Mesenchymal stem cell (in vitro differentiated cells and primary cell): ENCODE results near the gene STX1A.
"Not testable (repeated sequence)": the region's sequence is repeated elsewhere in the genome, so short reads cannot be mapped to it uniquely, and the experiment has no call there.

Experiments used
- DNase-seq: peaks from one replicate; pipeline ENCODE4 v3.0.0-alpha.2; 2013
- H2AFZ ChIP-seq: one replicate; pipeline ENCODE4 v1.6.1; 2013; ENCODE audit warnings: low read depth, mild to moderate bottlenecking, control low read depth, inconsistent platforms, low read length, moderate library complexity
- H2AK5ac ChIP-seq: 2 replicates; pipeline ENCODE4 v1.6.1; 2013; ENCODE audit warnings: low read length, moderate library complexity, mild to moderate bottlenecking, inconsistent platforms; ENCODE audit not compliant: severe bottlenecking
- H2BK120ac ChIP-seq: one replicate; pipeline ENCODE4 v1.6.1; 2013; ENCODE audit warnings: low read depth, mild to moderate bottlenecking, inconsistent platforms, low read length, moderate library complexity
- H2BK12ac ChIP-seq, 2 experiments: one replicate each; pipeline ENCODE4 v1.6.1; 2013; ENCODE audit warnings: inconsistent platforms in 2 of 2, low read length in 2 of 2, mild to moderate bottlenecking in 2 of 2, moderate library complexity in 2 of 2, control low read depth in 1 of 2
- H2BK15ac ChIP-seq: one replicate; pipeline ENCODE4 v1.6.1; 2013; ENCODE audit warnings: mild to moderate bottlenecking, low read depth, inconsistent platforms; ENCODE audit not compliant: poor library complexity, severe bottlenecking
- H2BK5ac ChIP-seq: 2 replicates; pipeline ENCODE4 v1.6.1; 2013; ENCODE audit warnings: low read depth, mild to moderate bottlenecking, low read length, control low read depth, inconsistent platforms; ENCODE audit not compliant: poor library complexity, severe bottlenecking
- H3K14ac ChIP-seq, 2 experiments: one replicate each; pipeline ENCODE4 v1.6.1; 2013; ENCODE audit warnings: inconsistent platforms in 2 of 2, low read length in 2 of 2, control low read depth in 1 of 2, mild to moderate bottlenecking in 1 of 2, moderate library complexity in 1 of 2
- H3K18ac ChIP-seq, 2 experiments: one replicate each; pipeline ENCODE4 v1.6.1; 2013; ENCODE audit warnings: inconsistent platforms in 2 of 2, low read length in 2 of 2, control low read depth in 1 of 2, low read depth in 1 of 2, mild to moderate bottlenecking in 1 of 2
- H3K23ac ChIP-seq, 2 experiments: one replicate each; pipeline ENCODE4 v1.6.1; 2013; ENCODE audit warnings: inconsistent platforms in 2 of 2, low read length in 2 of 2, mild to moderate bottlenecking in 2 of 2, moderate library complexity in 2 of 2, control low read depth in 1 of 2
- H3K27ac ChIP-seq: 2 replicates; pipeline ENCODE4 v1.5.1; 2013; ENCODE audit warnings: mild to moderate bottlenecking, moderate library complexity, low read length, control low read depth, inconsistent platforms; ENCODE audit not compliant: poor library complexity, severe bottlenecking
- H3K27me3 ChIP-seq, 2 experiments: 2 replicates each; pipeline versions ENCODE4 v1.6.1 to v1.7.0; 2013; ENCODE audit warnings: low read length in 2 of 2, mild to moderate bottlenecking in 2 of 2, moderate library complexity in 2 of 2, control low read depth in 1 of 2, inconsistent platforms in 1 of 2; ENCODE audit not compliant: control insufficient read depth in 1 of 2, insufficient read depth in 1 of 2
- H3K36me3 ChIP-seq, 2 experiments: 2 replicates each; pipeline versions ENCODE4 v1.6.1 to v1.7.0; 2013; ENCODE audit warnings: low read length in 2 of 2, control low read depth in 1 of 2, inconsistent platforms in 1 of 2, low read depth in 1 of 2, mild to moderate bottlenecking in 1 of 2; ENCODE audit not compliant: insufficient read depth in 2 of 2, control insufficient read depth in 1 of 2
- H3K4ac ChIP-seq, 2 experiments: one replicate each; pipeline ENCODE4 v1.6.1; 2013; ENCODE audit warnings: inconsistent platforms in 2 of 2, low read length in 2 of 2, mild to moderate bottlenecking in 2 of 2, moderate library complexity in 2 of 2, control low read depth in 1 of 2, low read depth in 1 of 2
- H3K4me1 ChIP-seq: 2 replicates; pipeline ENCODE4 v1.6.1; 2013; ENCODE audit warnings: low read depth, low read length, control low read depth; ENCODE audit not compliant: control insufficient read depth, insufficient read depth
- H3K4me2 ChIP-seq: 2 replicates; pipeline ENCODE4 v1.6.1; 2013; ENCODE audit warnings: low read length, mild to moderate bottlenecking, inconsistent platforms; ENCODE audit not compliant: poor library complexity, severe bottlenecking
- H3K4me3 ChIP-seq, 2 experiments: 2 replicates each; pipeline versions ENCODE4 v1.5.1 to v1.7.0; 2013; ENCODE audit warnings: low read length in 2 of 2, mild to moderate bottlenecking in 2 of 2, control low read depth in 1 of 2, low read depth in 1 of 2; ENCODE audit not compliant: insufficient read depth in 1 of 2
- H3K79me1 ChIP-seq: replicated peaks from 2 replicates; pipeline ENCODE4 v1.6.1; 2013; ENCODE audit warnings: mild to moderate bottlenecking, control low read depth, low read length, inconsistent platforms; ENCODE audit not compliant: poor library complexity, severe bottlenecking
- H3K9ac ChIP-seq: 2 replicates; pipeline ENCODE4 v1.7.0; 2013; ENCODE audit warnings: mild to moderate bottlenecking, low read length, moderate library complexity
- H3K9me3 ChIP-seq: 2 replicates; pipeline ENCODE4 v1.7.0; 2013; ENCODE audit warnings: mild to moderate bottlenecking, low read length; ENCODE audit not compliant: control insufficient read depth
- H4K8ac ChIP-seq: one replicate; pipeline ENCODE4 v1.6.1; 2013; ENCODE audit warnings: inconsistent platforms, mild to moderate bottlenecking, low read length, moderate library complexity
- H4K91ac ChIP-seq: one replicate; pipeline ENCODE4 v1.6.1; 2013; ENCODE audit warnings: mild to moderate bottlenecking, low read length, inconsistent platforms
- WGBS: methylation state at CpG from one replicate; pipeline ENCODE4 v1.1.7; 2013; ENCODE audit warnings: mixed read lengths; 5-methylcytosine and 5-hydroxymethylcytosine counted together

The STX1A gene

DNA sequence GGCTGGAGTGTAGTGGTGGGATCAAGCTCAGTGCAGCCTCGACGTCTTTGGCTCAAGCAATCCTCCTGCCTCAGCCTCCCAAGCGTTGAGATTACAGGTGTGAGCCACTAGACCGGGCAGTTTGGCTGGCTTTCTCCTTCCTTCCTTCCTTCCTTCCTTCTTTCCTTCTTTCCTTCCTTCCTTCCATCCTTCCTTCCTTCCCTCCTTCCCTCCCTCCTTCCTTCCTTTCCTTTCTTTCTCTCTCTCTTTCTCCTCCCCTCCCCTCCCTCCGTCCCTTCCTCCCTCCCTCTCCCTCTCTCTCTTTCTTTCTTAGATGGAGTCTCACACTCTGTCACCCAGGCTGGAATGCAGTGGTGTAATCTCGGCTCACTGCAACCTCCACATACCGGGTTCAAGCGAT lies 59.5 kb downstream of the STX1A start:
- no peaks in the 10 kb centered on the region for H3K4me1 ChIP-seq
- no peaks in the 10 kb centered on the region for H3K79me1 ChIP-seq
- no peak overlapping the region for H3K9ac ChIP-seq
- no peak overlapping the region for H3K18ac ChIP-seq
- no peak overlapping the region for H3K14ac ChIP-seq
- H2BK12ac ChIP-seq, result no peak overlapping the region
- WGBS, result 79% methylated on average over 8 of the region's 8 CpGs
- DNase-seq, result no peak
- H3K23ac ChIP-seq, result no peak overlapping the region
- peaks cover 7 to 32% of the 10 kb centered on the region in 2 experiments for H3K27me3 ChIP-seq
- no peak overlapping the region for H3K4me2 ChIP-seq
- H3K27ac ChIP-seq, result no peak overlapping the region
- no peaks in the 10 kb centered on the region for H3K36me3 ChIP-seq
- no peak overlapping the region for H3K4ac ChIP-seq
- H4K8ac ChIP-seq, result no peak overlapping the region
- no peak overlapping the region for H2BK120ac ChIP-seq
- no peak overlapping the region for H2BK5ac ChIP-seq
- peaks cover 9% of the 10 kb centered on the region for H3K9me3 ChIP-seq
- H4K91ac ChIP-seq, result no peak overlapping the region
- H2AFZ ChIP-seq, result no peak overlapping the region
- H3K4me3 ChIP-seq, result no peak overlapping the region
- H2BK15ac ChIP-seq, result no peak overlapping the region
- no peak overlapping the region for H2AK5ac ChIP-seq

DNA sequence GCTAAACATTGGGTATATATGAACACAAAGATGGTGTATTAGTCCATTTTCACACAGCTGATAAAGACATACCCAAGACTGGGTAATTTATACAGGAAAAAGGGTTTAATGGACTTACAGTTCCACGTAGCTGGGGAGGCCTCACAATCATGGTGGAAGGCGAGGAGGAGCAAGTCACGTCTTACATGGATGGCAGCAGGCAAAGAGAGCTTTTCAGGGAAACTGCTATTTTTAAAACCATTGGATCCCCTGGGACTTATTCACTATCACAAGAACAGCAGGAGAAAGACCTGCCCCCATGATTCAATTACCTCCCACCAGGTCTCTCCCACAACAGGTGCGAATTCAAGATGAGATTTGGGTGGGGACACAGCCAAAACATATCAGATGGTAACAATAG lies 64.2 kb downstream of the STX1A start:
- not testable (repeated sequence) for H4K91ac ChIP-seq, H2BK15ac ChIP-seq, H3K4me1 ChIP-seq, DNase-seq, H2AK5ac ChIP-seq, H3K4ac ChIP-seq, H2BK5ac ChIP-seq, H3K4me2 ChIP-seq, H3K79me1 ChIP-seq, H3K36me3 ChIP-seq, H2BK12ac ChIP-seq, H4K8ac ChIP-seq, H3K9ac ChIP-seq, H3K23ac ChIP-seq, H2AFZ ChIP-seq, H3K14ac ChIP-seq, H3K18ac ChIP-seq, H2BK120ac ChIP-seq, H3K9me3 ChIP-seq, H3K4me3 ChIP-seq, H3K27ac ChIP-seq
- H3K27me3 ChIP-seq, result peaks cover 17 to 31% of the 10 kb centered on the region in 2 experiments
- 83% methylated on average over 3 of the region's 4 CpGs for WGBS

DNA sequence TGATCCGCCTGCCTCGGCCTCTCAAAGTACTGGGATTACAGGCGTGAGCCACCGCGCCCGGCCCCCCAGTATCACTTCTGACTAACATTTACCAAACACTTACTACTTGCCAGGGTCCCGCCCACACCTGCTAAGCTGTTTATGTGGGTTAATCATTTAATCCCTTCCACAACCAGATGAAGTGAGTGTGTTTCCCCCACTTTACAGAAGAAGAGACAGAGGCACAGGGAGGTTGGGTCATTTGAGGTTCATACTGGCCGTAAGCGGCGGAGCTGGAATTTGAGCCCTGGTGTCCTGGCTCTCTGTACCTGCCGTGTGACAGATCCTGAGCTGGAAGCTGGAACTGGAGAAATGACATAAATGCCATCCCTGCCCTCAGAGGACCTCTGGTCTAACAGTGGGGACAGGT lies 66.9 kb downstream of the STX1A start:
- H3K14ac ChIP-seq, result no peak overlapping the region
- H2BK15ac ChIP-seq, result no peak overlapping the region
- peaks cover 6% of the 10 kb centered on the region for H3K4me1 ChIP-seq
- H3K4ac ChIP-seq, result no peak overlapping the region
- no peak overlapping the region for H2AFZ ChIP-seq
- no peak for DNase-seq
- 84% methylated on average over 9 of the region's 11 CpGs for WGBS
- H3K36me3 ChIP-seq, result no peaks in the 10 kb centered on the region
- no peak overlapping the region for H2BK12ac ChIP-seq
- no peak overlapping the region for H2BK120ac ChIP-seq
- no peak overlapping the region for H3K4me2 ChIP-seq
- peaks cover 39 to 46% of the 10 kb centered on the region in 2 experiments for H3K27me3 ChIP-seq
- H2BK5ac ChIP-seq, result no peak overlapping the region
- H2AK5ac ChIP-seq, result no peak overlapping the region
- H3K18ac ChIP-seq, result no peak overlapping the region
- H4K91ac ChIP-seq, result no peak overlapping the region
- no peak overlapping the region for H3K9ac ChIP-seq
- no peak overlapping the region for H3K27ac ChIP-seq
- no peaks in the 10 kb centered on the region for H3K79me1 ChIP-seq
- no peak overlapping the region for H4K8ac ChIP-seq
- no peaks in the 10 kb centered on the region for H3K9me3 ChIP-seq
- H3K4me3 ChIP-seq, result no peak overlapping the region
- no peak overlapping the region for H3K23ac ChIP-seq

DNA sequence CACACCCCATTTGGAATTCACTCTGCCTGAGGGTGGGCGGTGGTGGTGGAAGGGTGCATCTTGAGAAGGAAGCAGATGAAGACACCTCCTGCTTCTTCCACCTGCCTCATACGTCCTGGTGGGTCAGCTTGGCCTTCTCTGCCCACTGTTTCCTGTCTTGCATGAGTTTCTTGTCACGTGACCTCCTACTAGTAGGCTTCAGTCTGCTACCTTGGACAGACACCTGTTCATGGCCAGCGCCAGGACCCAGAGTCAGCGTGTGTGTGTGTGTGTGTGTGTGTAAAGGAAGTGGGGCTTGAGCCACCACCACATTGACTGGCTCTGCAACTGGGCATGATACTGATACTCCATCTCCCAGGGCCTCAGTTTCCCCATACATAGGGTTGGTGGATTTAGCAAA lies 68.9 kb downstream of the STX1A start:
- Histone ChIP-seq H4K91ac (no peak overlapping the region), H2BK12ac (no peak overlapping the region), H3K27ac (no peak overlapping the region), H2BK5ac (no peak overlapping the region), H3K36me3 (no peaks in the 10 kb centered on the region), H3K9ac (no peak overlapping the region), H3K23ac (no peak overlapping the region), H3K4me1 (peaks cover 7% of the 10 kb centered on the region), H3K14ac (no peak overlapping the region), H2AFZ (no peak overlapping the region), H2BK120ac (no peak overlapping the region), H4K8ac (no peak overlapping the region), H3K9me3 (no peaks in the 10 kb centered on the region), H3K4me3 (no peak overlapping the region), H2AK5ac (no peak overlapping the region), H2BK15ac (no peak overlapping the region), H3K4me2 (no peak overlapping the region), H3K4ac (no peak overlapping the region), H3K79me1 (no peaks in the 10 kb centered on the region), H3K18ac (no peak overlapping the region), H3K27me3 (peaks cover 59 to 66% of the 10 kb centered on the region in 2 experiments)
- 63% methylated on average over 5 of the region's 5 CpGs for WGBS
- no peak for DNase-seq
